Measurements from ENCODE around the gene EHD2.

Gene EHD2

GRCh38 chr19:47695533-47696262 lies 17.5 kb upstream of the EHD2 start:
- CTCF ChIA-PET: interaction anchor here (0.8 to 0.9 kb wide), 2 partner anchors 8 to 181 kb away, joined by 3 read pairs; partner anchors contain the start of gene NAPA
- POLR2A ChIA-PET: no interaction called here
- TF ChIP-seq FOXK2 (IDR thresholded peaks at IDR 0.05): no peak
- TF ChIP-seq LEF1 (IDR thresholded peaks at IDR 0.05; ENCODE audit: borderline replicate concordance): no peak
- no peak for TF ChIP-seq FOXM1 (IDR thresholded peaks at IDR 0.05; ENCODE audit: borderline replicate concordance)
- TF ChIP-seq L3MBTL2 (conservative IDR thresholded peaks at IDR 0.05): no peak
- no peak for TF ChIP-seq TARDBP (IDR thresholded peaks at IDR 0.05)
- TF ChIP-seq CTBP1 (IDR thresholded peaks at IDR 0.05; ENCODE audit: borderline replicate concordance): no peak
- no peak for TF ChIP-seq SP1 (IDR thresholded peaks at IDR 0.05)
- TF ChIP-seq NFRKB (IDR thresholded peaks at IDR 0.05): no peak
- no peak for TF ChIP-seq ELF4 (IDR thresholded peaks at IDR 0.05)
- no peak for TF ChIP-seq ARNT (IDR thresholded peaks at IDR 0.05)
- no peak for DNase-seq (ENCODE audit: extremely low spot score)

- TF ChIP-seq FOXA1 (IDR thresholded peaks at IDR 0.05) (no peak), HDGF (IDR thresholded peaks at IDR 0.05; ENCODE audit: borderline replicate concordance) (no peak), ZNF384 (IDR thresholded peaks at IDR 0.05) (no peak), LEF1 (IDR thresholded peaks at IDR 0.05; ENCODE audit: borderline replicate concordance) (no peak), FOXK2 (IDR thresholded peaks at IDR 0.05) (no peak), L3MBTL2 (conservative IDR thresholded peaks at IDR 0.05) (no peak), SP1 (IDR thresholded peaks at IDR 0.05) (no peak), CTBP1 (IDR thresholded peaks at IDR 0.05; ENCODE audit: borderline replicate concordance) (no peak), TARDBP (IDR thresholded peaks at IDR 0.05) (no peak), BHLHE40 (IDR thresholded peaks at IDR 0.05; ENCODE audit: borderline replicate concordance) (no peak), PKNOX1 (IDR thresholded peaks at IDR 0.05) (no peak), ELF4 (IDR thresholded peaks at IDR 0.05) (no peak), SUZ12 (IDR thresholded peaks at IDR 0.05) (no peak), ARNT (IDR thresholded peaks at IDR 0.05) (no peak), NFRKB (IDR thresholded peaks at IDR 0.05) (no peak)
- ChIA-PET POLR2A (no interaction called here), CTCF (interaction anchor here (0.8 to 0.9 kb wide), 2 partner anchors 9 to 182 kb away, joined by 3 read pairs; partner anchors contain the start of gene NAPA)
- DNase-seq (ENCODE audit: extremely low spot score): no peak
Observed at GRCh38 chr19:47696635-47697034, 16.6 kb upstream of the EHD2 start.

GRCh38 chr19:47697863-47698609 lies 15.2 kb upstream of the EHD2 start:
- no peak for TF ChIP-seq PKNOX1 (IDR thresholded peaks at IDR 0.05)
- peak; percentile 26; the same call in 1 of the 2 replicates for TF ChIP-seq ARNT (IDR thresholded peaks at IDR 0.05)
- TF ChIP-seq BHLHE40 (IDR thresholded peaks at IDR 0.05; ENCODE audit: borderline replicate concordance): no peak
- TF ChIP-seq FOXA1 (IDR thresholded peaks at IDR 0.05): no peak
- peak; percentile 85 for DNase-seq (ENCODE audit: extremely low spot score)
- POLR2A ChIA-PET: no interaction called here
- CTCF ChIA-PET: interaction anchor here (0.5 to 1.6 kb wide), 2 partner anchors 128 to 262 kb away, joined by 4 to 5 read pairs; no protein-coding TSS in a partner anchor

- ChIA-PET CTCF (interaction anchor here (0.7 to 1.6 kb wide), 4 partner anchors 14 to 266 kb away, joined by 3 to 4 read pairs (median 3); no protein-coding TSS in a partner anchor), POLR2A (no interaction called here)
- DNase-seq (ENCODE audit: extremely low spot score): no peak
- TF ChIP-seq FOXM1 (IDR thresholded peaks at IDR 0.05; ENCODE audit: borderline replicate concordance) (no peak), L3MBTL2 (conservative IDR thresholded peaks at IDR 0.05) (no peak), CTBP1 (IDR thresholded peaks at IDR 0.05; ENCODE audit: borderline replicate concordance) (no peak), HDGF (IDR thresholded peaks at IDR 0.05; ENCODE audit: borderline replicate concordance) (no peak), SUZ12 (IDR thresholded peaks at IDR 0.05) (no peak), PKNOX1 (IDR thresholded peaks at IDR 0.05) (no peak), FOXK2 (IDR thresholded peaks at IDR 0.05) (no peak)
Observed at GRCh38 chr19:47698631-47699359, 14.4 kb upstream of the EHD2 start.

GRCh38 chr19:47699360-47699917 lies 13.8 kb upstream of the EHD2 start:
- DNase-seq (ENCODE audit: extremely low spot score): peak; percentile 80
- POLR2A ChIA-PET: interaction anchor here (1.1 kb wide), 1 partner anchor 212 kb away, joined by 3 read pairs; no protein-coding TSS in a partner anchor
- CTCF ChIA-PET: interaction anchor here (0.6 to 1.6 kb wide), 8 partner anchors 9 to 271 kb away, joined by 3 to 6 read pairs (median 3); no protein-coding TSS in a partner anchor
- TF ChIP-seq FOXK2 (IDR thresholded peaks at IDR 0.05) (no peak), TARDBP (IDR thresholded peaks at IDR 0.05) (no peak), BHLHE40 (IDR thresholded peaks at IDR 0.05; ENCODE audit: borderline replicate concordance) (no peak), HDGF (IDR thresholded peaks at IDR 0.05; ENCODE audit: borderline replicate concordance) (no peak), L3MBTL2 (conservative IDR thresholded peaks at IDR 0.05) (no peak), ARNT (IDR thresholded peaks at IDR 0.05) (no peak), NFRKB (IDR thresholded peaks at IDR 0.05) (no peak), ELF4 (IDR thresholded peaks at IDR 0.05) (no peak), LEF1 (IDR thresholded peaks at IDR 0.05; ENCODE audit: borderline replicate concordance) (no peak), SP1 (IDR thresholded peaks at IDR 0.05) (no peak), FOXA1 (IDR thresholded peaks at IDR 0.05) (no peak), SUZ12 (IDR thresholded peaks at IDR 0.05) (no peak), FOXM1 (IDR thresholded peaks at IDR 0.05; ENCODE audit: borderline replicate concordance) (no peak), CTBP1 (IDR thresholded peaks at IDR 0.05; ENCODE audit: borderline replicate concordance) (no peak)

All from HEK293T (cell line).